A549 (cell line): Measurements from ENCODE around the gene MAPKAP1.

Experiments used
- CEBPB ChIP-seq, 2 experiments: fragments of >200 bp in 1 of 2; sonication (Bioruptor Twin) in 1 of 2; formaldehyde crosslinking in 1 of 2; IDR thresholded peaks; 2 replicates each; pipeline ENCODE4 v1.6.1; 2012 to 2016
- CTCF ChIP-seq: fragments of >200 bp; sonication (Bioruptor Twin); formaldehyde crosslinking; IDR thresholded peaks from 3 replicates; pipeline ENCODE4 v1.5.1; 2016
- EHMT2 ChIP-seq: fragments of 200-600 bp; sonication (generic); IDR thresholded peaks from 2 replicates; pipeline ENCODE4 v1.6.1; 2016; ENCODE audit warnings: antibody characterized with exemption, low read depth, mild to moderate bottlenecking, moderate library complexity
- ELK1 ChIP-seq: fragments of 150-350 bp; IDR thresholded peaks from 2 replicates; pipeline ENCODE4 v1.6.1; 2014; ENCODE audit warnings: low read depth, mild to moderate bottlenecking, low read length
- EP300 ChIP-seq, 2 experiments: fragments of >200 bp; sonication (Bioruptor Twin); formaldehyde crosslinking; IDR thresholded peaks; 2 replicates in 1 of 2; 3 replicates in 1 of 2; pipeline ENCODE4 v1.6.1; 2016 to 2017
- FOSB ChIP-seq: fragments of 250-450 bp; sonication (Bioruptor Pico); IDR thresholded peaks from 2 replicates; pipeline ENCODE4 v1.5.0; 2020; ENCODE audit warnings: mild to moderate bottlenecking, moderate library complexity
- GATA3 ChIP-seq: IDR thresholded peaks from 2 replicates; pipeline ENCODE4 v1.6.1; 2012; ENCODE audit warnings: borderline replicate concordance
- JUNB ChIP-seq: fragments of >200 bp; sonication (Bioruptor Twin); formaldehyde crosslinking; IDR thresholded peaks from 2 replicates; pipeline ENCODE4 v1.6.1; 2016
- MAX ChIP-seq: IDR thresholded peaks from 2 replicates; pipeline ENCODE4 v1.6.1; 2012
- REST ChIP-seq: fragments of 200-600 bp; sonication (generic); IDR thresholded peaks from 2 replicates; pipeline ENCODE4 v1.6.1; 2016; ENCODE audit warnings: antibody characterized with exemption, mild to moderate bottlenecking, moderate library complexity
- RFX5 ChIP-seq: fragments of 450-650 bp; IDR thresholded peaks from 2 replicates; pipeline ENCODE4 v1.7.1; 2014; ENCODE audit warnings: antibody characterized with exemption, mild to moderate bottlenecking, moderate library complexity
- USF2 ChIP-seq: fragments of 450-650 bp; IDR thresholded peaks from 2 replicates; pipeline ENCODE4 v1.6.1; 2014; ENCODE audit warnings: antibody characterized with exemption

GRCh38 chr9:125745018-125745417, 38.0 kb upstream of the MAPKAP1 start:
- TF ChIP-seq CTCF, result no peak
- no peak for TF ChIP-seq FOSB (CRISPR knock-in tag)
- no peak for TF ChIP-seq REST
- no peak for TF ChIP-seq GATA3
- TF ChIP-seq USF2, result no peak
- TF ChIP-seq EP300 (IDR thresholded peaks at IDR 0.05), result no peak
- no peak for TF ChIP-seq RFX5
- TF ChIP-seq JUNB, result no peak
- TF ChIP-seq ELK1, result no peak
- TF ChIP-seq MAX, result no peak
- no peak for TF ChIP-seq EHMT2
- TF ChIP-seq CEBPB (IDR thresholded peaks at IDR 0.05), result no peak
